GF-D8 (cell line): ENCODE results near the gene BAHD1.

Experiments used
- DNase-seq: peaks from one replicate; lab custom pipeline; 2025; lab: John Stamatoyannopoulos, UW

The BAHD1 gene

DNA sequence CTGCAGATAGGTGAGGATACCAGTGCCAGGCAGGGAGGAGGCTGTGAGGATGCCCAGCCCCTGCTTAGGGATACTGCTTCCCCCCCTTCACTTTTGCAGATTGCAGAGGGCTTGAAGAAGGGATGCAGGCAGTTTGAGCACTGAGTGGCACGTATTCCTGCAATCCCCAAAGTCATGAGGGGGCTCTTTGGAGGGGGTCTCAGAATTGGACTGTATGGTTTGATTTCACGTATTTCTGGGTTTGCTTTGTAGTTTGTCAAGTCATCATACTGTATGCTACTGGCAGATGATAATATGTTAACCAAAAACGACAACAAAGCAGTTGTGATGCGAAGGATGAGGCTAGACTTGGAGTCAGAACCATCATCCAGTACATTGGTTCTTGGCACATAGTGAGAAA, 58.1 kb downstream of the BAHD1 start:
- no peak for DNase-seq

DNA sequence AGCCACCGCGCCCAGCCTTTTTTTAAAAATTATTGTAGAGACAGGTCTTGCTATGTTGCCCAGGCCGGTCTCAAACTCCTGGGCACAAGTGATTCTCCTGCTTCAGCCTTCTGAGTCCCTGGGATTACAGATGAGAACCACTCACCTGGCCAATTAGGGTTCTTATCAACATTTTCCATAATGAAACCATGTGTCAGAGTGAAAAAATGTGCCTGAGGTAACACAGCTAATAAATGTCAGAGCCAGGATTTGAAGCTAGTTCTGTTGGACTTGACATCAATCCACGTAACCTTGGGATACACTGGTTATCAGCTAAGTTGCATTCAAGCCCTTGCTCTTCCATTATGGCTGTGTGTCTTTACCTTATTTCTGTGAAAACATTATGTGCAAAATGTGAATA, 59.2 kb downstream of the BAHD1 start:
- no peak for DNase-seq

DNA sequence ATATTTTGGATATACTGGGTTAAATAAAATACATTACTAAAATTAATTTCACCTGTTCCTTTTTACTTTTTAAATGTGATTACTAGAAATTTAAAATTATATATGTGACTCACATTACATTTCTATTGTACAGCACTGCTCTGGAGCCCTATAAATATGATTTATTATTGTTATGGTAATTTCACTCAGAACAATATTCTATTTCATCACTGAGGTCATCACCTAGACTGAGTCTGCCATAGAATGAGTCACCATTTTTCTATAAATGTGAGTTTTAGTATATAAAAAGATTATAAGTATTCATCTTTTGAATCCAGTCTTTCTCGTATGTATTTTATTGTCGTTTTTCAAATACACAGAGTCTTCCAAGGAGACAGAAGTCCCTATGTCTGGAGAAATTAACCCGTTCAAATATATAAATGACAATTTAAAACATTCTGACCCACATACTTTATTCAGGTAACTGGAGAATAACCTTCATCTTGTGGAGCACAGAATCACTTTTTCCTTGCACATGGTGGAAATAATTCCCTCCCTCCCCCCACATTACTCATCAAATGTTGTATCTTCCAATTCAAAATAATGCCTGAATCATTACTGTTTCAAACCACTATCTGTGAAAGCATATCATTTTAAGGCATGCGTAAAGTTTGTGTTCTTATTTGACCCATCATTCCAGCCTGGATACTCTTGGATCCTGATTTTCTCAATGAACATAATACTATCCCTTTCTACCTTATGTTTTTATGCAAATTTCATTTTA, 60.0 kb downstream of the BAHD1 start:
- DNase-seq = no peak

DNA sequence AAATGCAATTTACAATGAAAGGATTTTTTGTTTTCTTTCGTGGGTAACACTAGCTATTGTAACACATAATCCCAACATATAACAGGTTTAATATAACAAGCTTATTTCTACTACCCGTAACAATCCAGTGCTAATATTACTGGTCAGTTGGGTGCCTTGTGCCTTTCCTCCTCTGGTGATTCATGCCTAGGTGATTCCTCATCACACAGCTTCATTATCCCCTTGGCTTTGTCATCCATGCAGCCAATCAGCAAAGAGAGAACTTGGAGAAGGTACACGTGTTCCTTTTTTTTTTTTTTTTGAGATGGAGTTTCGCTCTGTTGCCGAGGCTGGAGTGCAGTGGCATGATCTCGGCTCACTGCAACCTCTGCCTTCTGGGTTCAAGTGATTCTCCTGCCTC, 60.7 kb downstream of the BAHD1 start:
- no peak for DNase-seq

DNA sequence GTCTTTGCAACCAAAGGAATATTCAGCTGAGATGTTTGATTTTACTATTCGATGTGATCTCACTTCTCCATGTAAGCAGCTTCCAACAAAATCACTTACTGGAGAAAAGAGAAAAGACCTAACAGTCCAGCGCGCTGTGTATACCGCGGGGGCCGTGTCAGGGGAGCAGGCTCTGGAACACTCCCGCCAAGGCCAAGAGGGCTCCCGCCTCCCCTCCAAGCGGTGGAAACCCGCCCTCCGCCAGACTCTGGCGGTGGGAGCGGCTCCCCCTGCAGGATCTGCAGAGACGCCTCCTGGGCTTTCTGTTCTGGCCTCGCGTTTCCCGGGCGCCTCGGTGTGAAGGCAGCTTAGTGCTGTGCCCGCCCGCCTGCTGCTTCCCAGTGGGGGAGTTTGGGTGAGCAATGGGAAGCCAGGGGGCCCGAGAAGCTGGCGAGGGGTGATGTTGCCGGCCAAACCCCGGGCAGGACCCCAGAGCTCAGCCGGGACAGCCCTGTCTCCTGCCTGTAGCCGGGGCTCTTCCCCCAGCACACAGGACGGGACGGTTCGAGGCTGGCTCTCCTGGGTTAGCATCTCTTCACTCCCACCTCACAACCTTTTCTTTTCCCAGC, 66.3 kb downstream of the BAHD1 start:
- no peak for DNase-seq

DNA sequence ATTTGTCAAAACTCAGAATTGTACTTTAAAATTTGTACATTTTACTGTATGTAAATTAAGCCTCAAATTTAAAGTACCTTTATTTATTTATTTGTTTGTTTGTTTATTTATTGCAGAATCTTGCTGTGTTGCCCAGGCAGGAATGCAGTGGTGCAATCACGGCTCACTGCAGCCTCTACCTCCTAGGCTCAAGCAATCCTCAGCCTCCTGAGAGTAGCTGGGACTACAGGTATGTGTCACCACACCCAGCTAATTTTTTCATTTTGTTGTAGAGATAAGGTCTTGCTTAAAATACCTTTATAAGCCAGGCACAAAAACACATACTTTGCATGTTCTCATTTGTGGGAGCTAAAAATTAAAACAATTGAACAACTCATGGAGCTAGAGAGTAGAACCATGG, 67.5 kb downstream of the BAHD1 start:
- DNase-seq = no peak

DNA sequence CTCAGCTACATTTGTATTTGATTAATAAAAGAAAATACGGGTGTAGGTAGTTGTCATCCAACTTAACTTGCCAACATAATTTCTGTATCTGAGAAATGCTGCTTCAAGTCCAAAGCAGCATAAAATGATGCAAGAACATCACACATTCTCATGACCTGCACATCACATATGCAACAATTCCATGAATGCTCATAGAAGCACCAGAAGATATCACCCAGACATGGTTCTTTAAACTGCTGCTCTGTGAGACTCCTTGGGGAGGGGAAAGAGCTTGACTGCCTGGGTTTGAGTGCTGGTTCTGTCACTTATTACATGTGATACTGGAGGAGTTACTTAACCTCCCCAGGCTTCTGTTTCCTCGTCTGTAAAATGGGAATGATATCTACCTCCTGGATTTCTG, 69.4 kb downstream of the BAHD1 start:
- DNase-seq = no peak

DNA sequence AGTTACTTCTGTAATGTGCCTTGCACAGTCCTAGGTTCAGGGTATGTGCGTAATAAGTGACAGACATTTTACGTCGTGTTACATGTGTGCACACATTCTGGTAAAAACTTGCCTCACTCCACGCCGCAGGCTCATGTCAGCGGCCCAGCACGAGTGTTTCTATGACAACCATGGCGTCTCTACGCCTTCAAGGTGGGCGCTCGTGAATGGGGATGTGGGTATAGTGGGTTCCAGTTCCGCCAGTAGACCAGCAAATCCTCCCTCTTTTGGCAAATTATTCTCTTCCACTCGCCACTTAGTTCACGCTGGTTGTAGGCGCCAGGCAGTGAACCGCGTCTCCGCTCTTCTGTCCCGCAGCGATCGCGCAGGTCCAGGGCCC, 70.3 kb downstream of the BAHD1 start:
- DNase-seq = no peak

DNA sequence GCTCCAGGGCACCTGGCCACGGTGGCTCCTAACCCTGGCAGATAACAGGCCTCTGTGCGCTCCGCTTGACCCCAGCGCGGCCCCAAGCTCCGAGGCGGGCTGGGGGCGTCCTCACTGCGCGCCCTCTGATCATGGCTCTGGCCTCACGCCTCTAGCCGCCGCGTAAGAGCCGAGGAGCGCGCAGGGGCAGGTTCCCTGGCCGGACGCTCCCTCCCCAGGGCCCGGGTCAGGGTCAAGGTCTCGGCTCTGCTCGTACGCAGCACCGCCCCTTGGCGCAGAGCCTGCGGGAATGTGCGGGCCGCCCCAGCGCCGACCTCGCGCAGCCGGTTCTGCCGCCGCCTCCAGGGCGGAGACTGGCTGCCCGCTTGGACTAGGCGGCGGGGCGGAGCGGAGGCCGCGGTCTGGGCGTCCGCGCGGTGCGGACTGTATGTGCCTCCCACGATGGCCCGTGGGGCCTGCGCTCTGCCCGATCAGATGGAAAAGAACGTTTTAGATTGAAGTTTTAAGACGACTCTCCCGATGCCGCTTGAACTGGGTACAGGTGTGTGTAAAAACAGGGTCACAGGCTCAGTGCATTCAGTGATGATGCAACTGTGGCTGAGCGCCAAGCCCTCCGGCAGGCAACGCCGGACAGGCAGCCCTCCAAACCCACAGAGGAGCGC, 70.8 kb downstream of the BAHD1 start:
- DNase-seq = no peak

DNA sequence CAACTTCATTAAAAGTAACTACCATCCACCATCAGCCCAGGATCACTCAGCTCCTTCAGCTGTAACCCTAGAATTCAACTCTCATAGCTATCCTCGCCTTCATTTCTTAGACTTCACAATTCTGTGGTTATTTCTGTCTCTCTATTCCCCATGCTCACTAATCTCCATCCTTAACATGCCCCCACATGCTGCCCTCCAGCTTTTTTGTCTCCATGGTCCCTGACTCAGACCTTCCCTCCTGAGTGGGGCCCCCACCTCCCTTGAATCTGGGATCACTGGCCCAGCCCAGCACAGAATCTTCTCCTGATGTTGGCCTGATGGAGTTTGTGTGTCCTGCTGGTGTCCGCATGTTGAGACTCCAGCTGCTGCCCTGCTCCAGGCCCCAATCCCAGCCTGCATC, 71.7 kb downstream of the BAHD1 start:
- no peak for DNase-seq

DNA sequence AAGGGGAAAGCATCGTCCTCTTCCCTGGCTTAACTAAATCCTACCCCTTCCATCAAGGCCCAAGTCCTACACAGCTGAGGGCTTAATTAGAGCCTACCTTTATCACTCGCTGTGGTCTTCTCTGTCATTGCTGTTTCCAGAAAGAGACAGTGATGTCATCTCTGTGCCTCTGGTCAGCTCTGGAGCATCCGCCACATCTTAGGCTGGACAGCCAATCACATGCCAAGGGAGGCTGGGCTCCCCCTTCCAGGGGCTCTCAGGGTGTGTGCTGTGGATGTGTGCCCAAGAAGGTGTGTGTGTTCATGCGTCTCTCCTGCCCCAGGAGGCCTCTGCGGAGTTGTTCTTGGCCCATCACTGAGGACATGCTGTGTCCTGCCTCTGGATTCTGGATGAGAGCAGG, 72.9 kb downstream of the BAHD1 start:
- no peak for DNase-seq

DNA sequence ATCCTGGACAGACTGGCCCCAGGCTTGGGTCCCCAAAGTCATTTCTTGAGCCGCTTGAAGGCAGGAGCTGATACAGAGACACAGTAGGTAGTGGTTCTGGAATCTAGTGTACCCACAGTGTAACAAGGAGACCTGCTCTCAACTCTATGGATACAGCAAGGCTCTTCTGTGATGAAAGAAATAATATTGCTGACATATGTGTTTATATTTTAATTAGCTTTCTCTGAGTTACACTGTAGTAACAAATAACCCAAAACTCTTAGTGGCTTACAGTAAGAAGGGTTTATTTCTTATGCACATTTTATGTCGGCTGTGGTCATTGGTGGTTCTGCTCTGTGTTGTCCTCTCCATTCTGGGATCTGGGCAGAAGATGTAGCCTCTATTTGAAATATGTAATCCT, 75.6 kb downstream of the BAHD1 start:
- DNase-seq = no peak
